Measurements from ENCODE around the gene GALNT18. TPM values are rescaled to one million over a fixed set of nuclear protein-coding genes. Genes with fewer than 3 reads are reported as not detected.

Gene GALNT18
- total RNA-seq, 1 donor from 2014 or later = 38.4 TPM

- Mint-ChIP-seq H3K36me3 (ENCODE audit: low read depth) (peaks cover 57% of the 10 kb centered on the region), H3K27me3 (ENCODE audit: low read depth) (peaks cover 4% of the 10 kb centered on the region)
These were observed 247.9 kb downstream of the GALNT18 start for GRCh38 chr11:11373934-11374333.

DNA sequence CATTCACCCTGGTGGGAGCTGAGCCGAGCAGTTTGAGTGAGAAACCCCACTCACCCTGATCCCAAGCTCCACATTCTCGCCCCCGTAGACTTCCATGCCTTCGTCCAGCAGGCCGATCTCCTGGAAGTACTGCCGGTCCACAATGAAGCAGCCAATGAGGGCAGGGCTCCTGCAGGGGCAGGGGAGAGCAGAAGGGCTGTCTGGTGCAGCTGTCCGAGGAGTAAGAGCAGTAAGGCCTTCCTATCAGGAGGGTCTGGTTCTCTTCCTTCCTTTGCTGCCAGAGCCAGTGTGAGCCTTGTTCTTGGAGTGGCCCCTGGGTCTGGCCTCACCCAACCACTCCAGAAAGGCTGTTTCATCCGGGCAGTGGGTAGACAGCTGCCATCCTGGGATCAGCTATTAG is 249.3 kb downstream of the GALNT18 start:
- Mint-ChIP-seq H3K27ac (ENCODE audit: unreplicated experiment) (no peak overlapping the region), H3K9me3 (ENCODE audit: low read depth) (peaks cover 12% of the 10 kb centered on the region), H3K4me3 (ENCODE audit: unreplicated experiment) (no peak overlapping the region), H3K36me3 (ENCODE audit: low read depth) (peaks cover 59% of the 10 kb centered on the region), H3K4me1 (ENCODE audit: low read depth) (peaks cover 3% of the 10 kb centered on the region), H3K27me3 (ENCODE audit: low read depth) (peaks cover 2% of the 10 kb centered on the region)
- DNase-seq (ENCODE audit: low spot score) = no peak
- no peak for TF ChIP-seq CTCF (IDR thresholded peaks at IDR 0.05)

More at GRCh38 chr11:11373934-11374333, 247.9 kb downstream of the GALNT18 start:
- Mint-ChIP-seq H3K4me3 (ENCODE audit: unreplicated experiment) (no peak overlapping the region), H3K9me3 (ENCODE audit: low read depth) (no peaks in the 10 kb centered on the region), H3K4me1 (ENCODE audit: low read depth) (peaks cover 3% of the 10 kb centered on the region), H3K27ac (ENCODE audit: unreplicated experiment) (no peak overlapping the region)
- no peak for TF ChIP-seq CTCF (IDR thresholded peaks at IDR 0.05)
- DNase-seq (ENCODE audit: low spot score) = no peak

- H3K4me3 Mint-ChIP-seq (ENCODE audit: unreplicated experiment) = no peak overlapping the region
- H3K36me3 Mint-ChIP-seq (ENCODE audit: low read depth) = peaks cover 52% of the 10 kb centered on the region
- peaks cover 12% of the 10 kb centered on the region for H3K9me3 Mint-ChIP-seq (ENCODE audit: low read depth)
These were observed 250.9 kb downstream of the GALNT18 start for GRCh38 chr11:11370962-11371303.

DNA sequence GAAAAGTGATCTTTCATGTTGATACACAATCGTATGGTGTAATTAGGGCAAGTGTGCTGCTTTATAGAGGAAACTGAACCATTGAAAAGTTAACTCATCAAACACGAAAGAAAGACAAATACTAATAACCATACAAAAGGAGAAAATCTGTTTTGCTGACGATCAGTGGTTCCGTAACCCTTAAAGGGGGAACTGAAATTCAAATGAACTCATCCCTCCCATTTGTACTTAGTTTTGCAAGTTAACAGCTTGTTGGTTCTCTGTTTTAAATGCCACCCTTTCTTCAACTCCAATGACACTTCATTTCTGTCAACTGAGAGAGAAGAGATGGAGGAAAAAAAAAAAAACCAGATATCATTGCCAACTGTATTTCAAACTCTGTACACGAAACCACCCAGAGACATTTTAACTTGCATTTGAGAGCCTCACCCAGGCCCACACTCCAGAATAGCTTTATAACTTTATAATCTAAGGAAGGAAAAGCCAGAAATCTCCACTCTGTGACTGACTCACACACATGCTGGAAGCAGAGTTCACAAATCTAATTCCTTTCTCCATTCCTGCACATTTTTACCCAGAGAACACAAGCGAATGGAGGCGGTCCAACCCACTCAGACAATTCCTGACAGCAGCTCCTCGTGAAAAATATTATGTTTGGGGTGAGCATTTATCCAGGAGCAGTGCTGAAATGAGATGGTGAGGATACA is 251.4 kb downstream of the GALNT18 start:
- no peak overlapping the region for H3K4me3 Mint-ChIP-seq (ENCODE audit: unreplicated experiment)
- H3K27me3 Mint-ChIP-seq (ENCODE audit: low read depth) = peaks cover 2% of the 10 kb centered on the region
- peaks cover 52% of the 10 kb centered on the region for H3K36me3 Mint-ChIP-seq (ENCODE audit: low read depth)
- H3K27ac Mint-ChIP-seq (ENCODE audit: unreplicated experiment) = no peak overlapping the region
- no peak for TF ChIP-seq CTCF (IDR thresholded peaks at IDR 0.05)
- peaks cover 12% of the 10 kb centered on the region for H3K9me3 Mint-ChIP-seq (ENCODE audit: low read depth)
- DNase-seq (ENCODE audit: low spot score) = no peak
- peaks cover 3% of the 10 kb centered on the region for H3K4me1 Mint-ChIP-seq (ENCODE audit: low read depth)

More at GRCh38 chr11:11370962-11371303, 250.9 kb downstream of the GALNT18 start:
- DNase-seq (ENCODE audit: low spot score) = no peak
- no peak for TF ChIP-seq CTCF (IDR thresholded peaks at IDR 0.05)
- peaks cover 3% of the 10 kb centered on the region for H3K4me1 Mint-ChIP-seq (ENCODE audit: low read depth)
- H3K27ac Mint-ChIP-seq (ENCODE audit: unreplicated experiment) = no peak overlapping the region
- H3K27me3 Mint-ChIP-seq (ENCODE audit: low read depth) = peaks cover 2% of the 10 kb centered on the region

GRCh38 chr11:11366793-11367192 is 255.0 kb downstream of the GALNT18 start:
- H3K4me3 Mint-ChIP-seq (ENCODE audit: unreplicated experiment) = no peak overlapping the region
- H3K9me3 Mint-ChIP-seq (ENCODE audit: low read depth) = peaks cover 12% of the 10 kb centered on the region
- no peak for TF ChIP-seq CTCF (IDR thresholded peaks at IDR 0.05)
- DNase-seq (ENCODE audit: low spot score) = no peak
- H3K27me3 Mint-ChIP-seq (ENCODE audit: low read depth) = peaks cover 2% of the 10 kb centered on the region
- no peak overlapping the region for H3K27ac Mint-ChIP-seq (ENCODE audit: unreplicated experiment)
- peaks cover 39% of the 10 kb centered on the region for H3K36me3 Mint-ChIP-seq (ENCODE audit: low read depth)
- H3K4me1 Mint-ChIP-seq (ENCODE audit: low read depth) = peaks cover 3% of the 10 kb centered on the region
